SK-N-SH (cell line): Measurements from ENCODE around the gene ELMOD1. TPM values are rescaled to one million over a fixed set of nuclear protein-coding genes. Genes with fewer than 3 reads are reported as not detected.

Source experiments
- CTCF ChIA-PET: fragments of 300-600, 350-600 bp; formaldehyde crosslinking; extraction: SDS; loops from one replicate; lab custom pipeline; 2021; lab: Yijun Ruan, JAX
- POLR2A ChIA-PET: fragments of 350-600 bp; sonication (Branson Sonifier 250); formaldehyde crosslinking; extraction: SDS; loops from one replicate; lab custom pipeline; 2020; ENCODE audit warnings: antibody characterized with exemption, inconsistent platforms; lab: Yijun Ruan, JAX
- DNase-seq: peaks from one replicate; pipeline ENCODE4 v3.0.0; 2012
- H2AFZ ChIP-seq: fragments of 200-600 bp; sonication (generic); 2 replicates; pipeline ENCODE4 v1.8.1; 2016; ENCODE audit warnings: antibody characterized with exemption, mild to moderate bottlenecking, low read depth
- H3F3A ChIP-seq: fragments of 200-600 bp; sonication (generic); replicated peaks from 2 replicates; pipeline ENCODE3; 2016; ENCODE audit warnings: antibody characterized with exemption, mild to moderate bottlenecking; ENCODE audit not compliant: insufficient read depth
- H3K27ac ChIP-seq, 2 experiments: fragments of 200-500 bp in 1 of 2; fragments of 200-600 bp in 1 of 2; sonication (Bioruptor generic) in 1 of 2; sonication (generic), shearing (Covaris generic) in 1 of 2; 2 replicates each; pipeline versions ENCODE4 v1.5.1 to v1.6.1; 2014 to 2016; ENCODE audit warnings: low read depth in 2 of 2, inconsistent platforms in 1 of 2, low read length in 1 of 2, mild to moderate bottlenecking in 1 of 2, mixed read lengths in 1 of 2
- H3K27me3 ChIP-seq: fragments of 200-600 bp; sonication (generic), shearing (Covaris generic); 2 replicates; pipeline ENCODE4 v1.6.1; 2016; ENCODE audit warnings: mixed run types; ENCODE audit not compliant: insufficient read depth
- H3K36me3 ChIP-seq, 2 experiments: fragments of 200-500 bp in 1 of 2; fragments of 200-600 bp in 1 of 2; sonication (Bioruptor generic) in 1 of 2; sonication (generic) in 1 of 2; replicated peaks in 1 of 2; 2 replicates each; pipeline versions ENCODE3 to v1.5.1; 2014 to 2016; ENCODE audit warnings: low read length in 1 of 2, mild to moderate bottlenecking in 1 of 2; ENCODE audit not compliant: insufficient read depth in 2 of 2, control insufficient read depth in 1 of 2
- H3K4me1 ChIP-seq, 2 experiments: fragments of 200-500 bp in 1 of 2; fragments of 200-600 bp in 1 of 2; sonication (Bioruptor generic) in 1 of 2; sonication (generic), shearing (Covaris generic) in 1 of 2; 2 replicates each; pipeline versions ENCODE4 v1.5.1 to v1.6.1; 2014 to 2016; ENCODE audit warnings: low read depth in 1 of 2, low read length in 1 of 2, mixed run types in 1 of 2; ENCODE audit not compliant: insufficient read depth in 2 of 2, control insufficient read depth in 1 of 2
- H3K4me2 ChIP-seq: fragments of 200-600 bp; sonication (generic), shearing (Covaris generic); 2 replicates; pipeline ENCODE4 v1.6.1; 2017; ENCODE audit warnings: mixed run types
- H3K4me3 ChIP-seq, 2 experiments: fragments of 200-500 bp in 1 of 2; fragments of 200-600 bp in 1 of 2; sonication (Bioruptor generic) in 1 of 2; sonication (generic), shearing (Covaris generic) in 1 of 2; 2 replicates each; pipeline versions ENCODE4 v1.5.1 to v1.8.1; 2014 to 2016; ENCODE audit warnings: low read depth in 2 of 2, inconsistent platforms in 1 of 2, low read length in 1 of 2, mild to moderate bottlenecking in 1 of 2, mixed read lengths in 1 of 2, moderate library complexity in 1 of 2
- H3K79me2 ChIP-seq: fragments of 200-600 bp; sonication (generic); 2 replicates; pipeline ENCODE4 v1.8.1; 2017; ENCODE audit warnings: mild to moderate bottlenecking; ENCODE audit not compliant: insufficient read depth
- H3K9ac ChIP-seq: fragments of 200-600 bp; sonication (generic); 2 replicates; pipeline ENCODE4 v1.6.1; 2017; ENCODE audit warnings: mixed run types
- H3K9me2 ChIP-seq: fragments of 200-600 bp; sonication (generic); 2 replicates; pipeline ENCODE4 v1.6.1; 2017; ENCODE audit warnings: mixed run types
- H3K9me3 ChIP-seq: fragments of 200-600 bp; sonication (generic); 2 replicates; pipeline ENCODE4 v1.6.1; 2017; ENCODE audit warnings: mixed run types, mild to moderate bottlenecking, moderate library complexity
- H4K20me1 ChIP-seq: fragments of 200-600 bp; sonication (generic); 2 replicates; pipeline ENCODE4 v1.6.1; 2017; ENCODE audit warnings: mild to moderate bottlenecking, mixed run types; ENCODE audit not compliant: insufficient read depth
- CHD2 ChIP-seq: fragments of 150-350 bp; IDR thresholded peaks from 2 replicates; pipeline ENCODE4 v1.6.1; 2018; ENCODE audit warnings: low read length; ENCODE audit not compliant: partially characterized antibody
- ELF1 ChIP-seq: IDR thresholded peaks from 2 replicates; pipeline ENCODE4 v1.4.0; 2012
- EZH2phosphoT487 ChIP-seq: fragments of 200-600 bp; sonication (generic); IDR thresholded peaks from 2 replicates; pipeline ENCODE4 v1.6.1; 2017; ENCODE audit warnings: low read depth, mixed run types, mild to moderate bottlenecking, antibody characterized with exemption, moderate library complexity, borderline replicate concordance
- FOXM1 ChIP-seq: IDR thresholded peaks from 2 replicates; pipeline ENCODE4 v1.4.0; 2012; ENCODE audit warnings: low read depth, mild to moderate bottlenecking
- MAX ChIP-seq: IDR thresholded peaks from 2 replicates; pipeline ENCODE4 v1.4.0; 2012; ENCODE audit warnings: low read depth
- MEF2A ChIP-seq: IDR thresholded peaks from 2 replicates; pipeline ENCODE4 v1.4.0; 2012; ENCODE audit warnings: low read depth, borderline replicate concordance
- MXI1 ChIP-seq: IDR thresholded peaks from 2 replicates; pipeline ENCODE4 v1.6.1; 2012; ENCODE audit warnings: mild to moderate bottlenecking, low read depth, low read length, improper control_type of control experiment
- NFIC ChIP-seq: IDR thresholded peaks from 2 replicates; pipeline ENCODE4 v1.4.0; 2012; ENCODE audit warnings: borderline replicate concordance
- PBX3 ChIP-seq: IDR thresholded peaks from 2 replicates; pipeline ENCODE4; 2012
- RCOR1 ChIP-seq: fragments of 150-350 bp; IDR thresholded peaks from 2 replicates; pipeline ENCODE4 v1.6.1; 2017; ENCODE audit warnings: antibody characterized with exemption, low read length
- SIN3A ChIP-seq: IDR thresholded peaks from 2 replicates; pipeline ENCODE4 v1.6.1; 2012; ENCODE audit warnings: low read depth, mild to moderate bottlenecking, low read length, moderate library complexity, borderline replicate concordance
- TAF1 ChIP-seq: IDR thresholded peaks from 2 replicates; pipeline ENCODE4 v1.6.1; 2012; ENCODE audit warnings: low read depth, mild to moderate bottlenecking, low read length, moderate library complexity, borderline replicate concordance
- TCF12 ChIP-seq: IDR thresholded peaks from 2 replicates; pipeline ENCODE4 v1.4.0; 2012
- TEAD4 ChIP-seq: IDR thresholded peaks from 2 replicates; pipeline ENCODE4 v1.4.0; 2012; ENCODE audit warnings: mild to moderate bottlenecking, borderline replicate concordance; ENCODE audit not compliant: insufficient read depth
- USF2 ChIP-seq: fragments of 150-350 bp; IDR thresholded peaks from 2 replicates; pipeline ENCODE4 v1.6.1; 2017; ENCODE audit warnings: antibody characterized with exemption, low read length, low read depth, borderline replicate concordance
- YY1 ChIP-seq: IDR thresholded peaks from 2 replicates; pipeline ENCODE4 v1.4.0; 2012; ENCODE audit warnings: low read depth, mild to moderate bottlenecking
- ZBTB33 ChIP-seq: IDR thresholded peaks from 2 replicates; pipeline ENCODE4 v1.4.0; 2012; ENCODE audit warnings: low read depth, borderline replicate concordance
- WGBS: methylation state at CpG from one replicate; pipeline ENCODE4 v1.1.6; 2017; ENCODE audit warnings: low lambda C conversion rate; 5-methylcytosine and 5-hydroxymethylcytosine counted together
- polyA plus RNA-seq, 3 experiments: library from polyadenylated mRNA; depleted of rRNA; stranded (reverse); fragments of >200 nt; gene quantifications; 2 replicates each; pipeline ENCODE4 v1.2.3, GENCODE V29; 2012

Gene ELMOD1
- polyA plus RNA-seq, 1 of the 3 experiments (the other 2 are of a cell fraction), result not detected

- POLR2A ChIA-PET, result no interaction called here
- DNase-seq, result no peak
- Histone ChIP-seq H3K36me3 (no peaks in the 10 kb centered on the region), H4K20me1 (no peaks in the 10 kb centered on the region), H3K4me1 (no peaks in the 10 kb centered on the region), H3K27me3 (no peaks in the 10 kb centered on the region; the same call in 1 of the 2 replicates), H2AFZ (no peak overlapping the region), H3K9me2 (no peaks in the 10 kb centered on the region)
- CTCF ChIA-PET, result no interaction called here
- TF ChIP-seq NFIC, result no peak
- TF ChIP-seq ELF1, result no peak
- TF ChIP-seq USF2, result no peak
- no peak for TF ChIP-seq CHD2
- no peak for TF ChIP-seq MAX
- TF ChIP-seq MXI1, result no peak
- no peak for TF ChIP-seq TEAD4
- no peak for TF ChIP-seq FOXM1
- no peak for TF ChIP-seq SIN3A
- no peak for TF ChIP-seq TCF12
- no peak for TF ChIP-seq YY1
- no peak for TF ChIP-seq TAF1
- no peak for TF ChIP-seq PBX3
- TF ChIP-seq MEF2A, result no peak
- TF ChIP-seq RCOR1, result no peak
- no peak for TF ChIP-seq ZBTB33
- TF ChIP-seq EZH2phosphoT487, result no peak
- TF ChIP-seq, all 33 proteins: peak for 0
- Histone ChIP-seq H3K9ac (no peak overlapping the region), H3K79me2 (no peaks in the 10 kb centered on the region), H3K4me3 (no peak overlapping the region), H3F3A (no peaks in the 10 kb centered on the region), H3K27ac (no peak overlapping the region), H3K4me2 (no peak overlapping the region), H3K9me3 (no peaks in the 10 kb centered on the region)
- WGBS, result 46% methylated on average over 3 of the region's 3 CpGs
These were observed 9.8 kb upstream of the ELMOD1 start for GRCh38 chr11:107581147-107581546.
